ENCODE data around the gene INTS3. TPM values are rescaled to one million over a fixed set of nuclear protein-coding genes. Genes with fewer than 3 reads are reported as not detected.
"Not testable (repeated sequence)": the region's sequence is repeated elsewhere in the genome, so short reads cannot be mapped to it uniquely, and the experiment has no call there.

Gene INTS3
- total RNA-seq, 4 donors from 2014 or later: 24.6 to 27.9 (median 26.2) TPM

DNA sequence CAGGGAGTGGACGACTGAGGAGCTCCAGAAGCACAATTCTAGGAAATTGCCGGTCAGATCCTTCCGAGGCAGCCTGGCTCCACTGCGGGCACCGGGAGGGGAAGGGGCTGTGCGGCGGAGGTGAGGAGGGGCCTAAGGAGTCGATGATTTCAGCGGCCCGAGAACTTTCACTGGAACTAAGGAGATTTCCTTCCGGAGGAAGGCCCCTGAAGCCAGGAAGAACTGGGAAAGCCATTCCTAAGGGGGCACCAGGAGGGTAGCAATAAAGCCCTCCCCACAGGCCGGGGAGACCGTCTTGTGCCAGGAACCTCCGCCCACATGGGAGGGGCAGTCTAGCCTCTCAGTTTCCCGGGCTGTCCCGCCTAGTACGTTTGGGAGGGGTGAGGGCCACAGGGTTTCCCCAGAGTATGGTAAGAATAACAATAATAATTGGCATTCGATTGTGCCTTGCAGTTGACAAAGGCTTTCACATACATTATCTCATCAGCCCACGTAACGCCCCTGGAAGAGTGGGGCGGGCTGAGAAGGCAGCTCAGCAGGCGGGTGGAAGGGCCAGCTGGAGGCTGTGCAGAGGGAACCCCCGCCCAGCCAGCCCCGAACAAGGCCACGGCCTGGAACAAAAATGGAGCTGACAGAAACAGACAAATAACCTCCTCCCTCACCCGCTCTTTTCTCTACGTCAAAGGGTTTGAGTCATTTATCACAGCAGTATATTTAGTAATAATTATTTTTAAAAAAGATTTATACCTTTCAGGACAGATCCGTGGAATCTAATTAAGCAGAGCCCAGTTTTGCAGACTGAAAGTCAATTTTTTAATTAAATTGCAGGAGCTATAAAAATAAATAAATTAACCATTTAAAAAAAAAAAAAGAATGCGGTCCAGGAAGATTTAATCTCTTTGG lies 29.6 kb upstream of the INTS3 start:
- peak overlapping the region in 2 of 4 donors; percentile 18 to 36 for H3K4me3 ChIP-seq
- 40 to 50% methylated on average over 23 to 27 of the region's 29 CpGs for WGBS, 2 donors
- H3K4me1 ChIP-seq: peaks cover 8 to 26% (median 26%) of the 10 kb centered on the region in 3 donors
- no peaks in the 10 kb centered on the region for H3K27me3 ChIP-seq
- H3K27ac ChIP-seq: peak overlapping the region; percentile 63 to 94 (median 84)
- TF ChIP-seq CTCF (IDR thresholded peaks at IDR 0.05) (no peak), POLR2A (IDR thresholded peaks at IDR 0.05) (no peak)
- no peak for DNase-seq
- no peaks in the 10 kb centered on the region for H3K36me3 ChIP-seq
- H3K9me3 ChIP-seq: no peaks in the 10 kb centered on the region
- intact Hi-C loops (cut with DNase I): no loop called here

GRCh38 chr1:153698923-153699714 lies 28.7 kb upstream of the INTS3 start:
- Histone ChIP-seq H3K27me3 (no peaks in the 10 kb centered on the region), H3K4me3 (no peak overlapping the region), H3K27ac (peak overlapping the region in 3 of 4 donors; percentile 81 to 87 (median 86)), H3K4me1 (peaks cover 8 to 26% (median 26%) of the 10 kb centered on the region in 3 donors), H3K9me3 (no peaks in the 10 kb centered on the region), H3K36me3 (no peaks in the 10 kb centered on the region)
- intact Hi-C loops (cut with DNase I): no loop called here
- DNase-seq: no peak
- no peak for TF ChIP-seq POLR2A (IDR thresholded peaks at IDR 0.05)
- TF ChIP-seq CTCF (IDR thresholded peaks at IDR 0.05): no peak
- 81 to 85% methylated on average over 6 of the region's 6 CpGs for WGBS, 2 donors

DNA sequence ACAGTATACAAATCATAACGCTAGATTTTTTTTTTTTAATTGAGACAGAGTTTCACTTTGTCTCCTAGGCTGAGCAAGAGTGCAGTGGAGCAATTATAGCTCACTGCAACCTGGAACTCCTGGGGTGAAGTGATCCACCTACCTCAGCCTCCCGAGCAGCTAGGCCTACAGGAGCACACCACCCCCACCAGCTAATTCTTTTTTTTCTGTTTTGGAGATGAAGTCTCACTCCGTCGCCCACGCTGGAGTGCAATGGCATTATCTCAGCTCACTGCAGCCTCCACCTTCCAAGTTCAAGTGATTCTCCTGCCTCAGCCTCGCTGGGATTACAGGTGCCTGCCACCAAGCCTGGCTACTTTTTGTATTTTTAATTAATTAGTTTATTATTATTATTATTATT lies 28.1 kb upstream of the INTS3 start:
- intact Hi-C loops (cut with DNase I): no loop called here
- Histone ChIP-seq H3K27ac (peak overlapping the region in 3 of 4 donors; percentile 81 to 87 (median 86)), H3K4me1 (peaks cover 8 to 26% (median 26%) of the 10 kb centered on the region in 3 donors), H3K27me3 (no peaks in the 10 kb centered on the region), H3K36me3 (no peaks in the 10 kb centered on the region), H3K9me3 (no peaks in the 10 kb centered on the region), H3K4me3 (no peak overlapping the region)
- no peak for DNase-seq
- no peak for TF ChIP-seq POLR2A (IDR thresholded peaks at IDR 0.05)
- no peak for TF ChIP-seq CTCF (IDR thresholded peaks at IDR 0.05)
- WGBS, 2 donors: 81% methylated on average over 6 of the region's 6 CpGs

GRCh38 chr1:153705484-153705883 lies 22.4 kb upstream of the INTS3 start:
- intact Hi-C loops (cut with DNase I): no loop called here
- no peak for TF ChIP-seq POLR2A (IDR thresholded peaks at IDR 0.05)
- no peak for TF ChIP-seq CTCF (IDR thresholded peaks at IDR 0.05)
- 62 to 66% methylated on average over 9 of the region's 9 CpGs for WGBS, 2 donors
- DNase-seq: no peak
- H3K36me3 ChIP-seq: no peaks in the 10 kb centered on the region
- H3K4me3 ChIP-seq: no peak overlapping the region
- no peaks in the 10 kb centered on the region for H3K4me1 ChIP-seq
- no peak overlapping the region for H3K27ac ChIP-seq
- H3K27me3 ChIP-seq: no peaks in the 10 kb centered on the region
- no peaks in the 10 kb centered on the region for H3K9me3 ChIP-seq

DNA sequence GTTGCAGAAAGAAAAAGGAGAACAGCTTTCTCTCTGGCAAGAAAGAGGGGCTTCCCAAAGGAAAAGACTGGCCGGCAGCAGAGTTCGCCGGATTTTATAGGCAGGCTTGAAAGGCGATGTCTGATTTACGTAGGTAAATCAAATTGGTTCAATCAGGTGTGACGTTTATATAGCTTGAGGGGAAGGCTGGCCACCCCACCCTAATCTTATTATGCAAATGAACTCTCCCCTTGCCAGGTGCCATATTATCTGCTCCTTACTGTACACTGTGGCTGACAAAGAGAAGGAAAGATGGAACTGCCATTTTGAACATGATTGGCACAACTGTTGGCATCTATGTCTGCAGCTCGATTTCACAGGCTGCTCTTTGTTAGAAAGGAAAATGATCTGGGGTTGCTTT lies 16.8 kb upstream of the INTS3 start:
- 48 to 57% methylated on average over 5 to 7 of the region's 7 CpGs for WGBS, 2 donors
- H3K36me3 ChIP-seq: no peaks in the 10 kb centered on the region
- no peak for DNase-seq
- H3K4me1 ChIP-seq: no peaks in the 10 kb centered on the region
- H3K27me3 ChIP-seq: no peaks in the 10 kb centered on the region
- no peak for TF ChIP-seq CTCF (IDR thresholded peaks at IDR 0.05)
- no peak for TF ChIP-seq POLR2A (IDR thresholded peaks at IDR 0.05)
- H3K9me3 ChIP-seq: no peaks in the 10 kb centered on the region
- no peak overlapping the region for H3K27ac ChIP-seq
- H3K4me3 ChIP-seq: no peak overlapping the region
- intact Hi-C loops (cut with DNase I): no loop called here

- H3K36me3 ChIP-seq; H3K27ac ChIP-seq; H3K27me3 ChIP-seq; H3K4me1 ChIP-seq; intact Hi-C loops (cut with DNase I); H3K9me3 ChIP-seq; H3K4me3 ChIP-seq; DNase-seq: not testable (repeated sequence)
- 79 to 80% methylated on average over 4 to 5 of the region's 5 CpGs for WGBS, 2 donors
Observed at GRCh38 chr1:153716211-153716610, 11.6 kb upstream of the INTS3 start.
